ENCODE data around the gene IRF2. TPM values are rescaled to one million over a fixed set of nuclear protein-coding genes. Genes with fewer than 3 reads are reported as not detected.

IRF2 gene
- total and polyA plus RNA-seq, 2 of the 8 experiments (the other 6 are each of a cell fraction or from before 2014, with no cell fraction given) = 13.8 to 17.0 TPM

DNA sequence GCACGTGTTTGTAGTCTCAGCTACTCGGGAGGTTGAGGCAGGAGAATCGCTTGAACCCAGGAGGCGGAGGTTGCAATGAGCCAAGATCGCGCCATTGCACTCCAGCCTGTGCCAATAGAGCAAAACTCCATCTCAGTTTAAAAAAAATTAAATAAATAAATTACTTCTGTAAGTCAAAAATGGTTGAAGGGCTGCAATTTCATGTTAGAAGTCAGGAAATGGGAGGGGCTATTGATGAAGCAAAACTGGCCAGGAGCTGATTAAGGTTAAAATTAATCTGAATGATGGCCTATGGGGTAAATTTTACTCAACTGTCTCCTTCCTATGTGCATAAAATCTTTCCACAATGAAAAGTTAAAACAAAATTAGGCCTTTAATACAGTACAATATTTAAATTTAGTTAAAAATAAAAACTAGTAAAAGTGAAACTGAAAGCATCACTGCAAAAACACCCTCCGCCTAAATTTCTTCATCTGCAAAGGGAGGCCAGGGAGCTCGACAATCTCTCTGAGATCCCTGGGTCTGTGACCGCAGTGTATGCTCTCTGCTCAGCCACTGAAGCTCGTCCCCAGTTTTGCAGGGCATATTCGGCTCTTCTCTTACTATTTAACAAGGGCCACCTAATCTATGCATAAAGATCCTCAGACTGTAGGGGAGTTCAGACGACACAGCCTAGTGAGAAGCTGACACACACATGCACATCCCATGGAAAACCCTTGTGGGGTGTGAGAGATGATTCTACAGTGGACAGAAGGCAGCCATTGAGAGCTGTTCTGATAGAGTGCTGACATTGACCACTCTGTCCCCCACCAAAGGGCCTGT lies 57.2 kb downstream of the IRF2 start (continued):
- TF ChIP-seq EGR1 (IDR thresholded peaks at IDR 0.05; ENCODE audit: borderline replicate concordance, low read depth, low read length) (no peak), GTF2F1 (IDR thresholded peaks at IDR 0.05; ENCODE audit: borderline replicate concordance, low read depth, low read length) (no peak), SAP30 (IDR thresholded peaks at IDR 0.05; ENCODE audit: insufficient read depth, insufficient replicate concordance, low read length) (no peak)
- TF ChIP-seq, protein P1, sequence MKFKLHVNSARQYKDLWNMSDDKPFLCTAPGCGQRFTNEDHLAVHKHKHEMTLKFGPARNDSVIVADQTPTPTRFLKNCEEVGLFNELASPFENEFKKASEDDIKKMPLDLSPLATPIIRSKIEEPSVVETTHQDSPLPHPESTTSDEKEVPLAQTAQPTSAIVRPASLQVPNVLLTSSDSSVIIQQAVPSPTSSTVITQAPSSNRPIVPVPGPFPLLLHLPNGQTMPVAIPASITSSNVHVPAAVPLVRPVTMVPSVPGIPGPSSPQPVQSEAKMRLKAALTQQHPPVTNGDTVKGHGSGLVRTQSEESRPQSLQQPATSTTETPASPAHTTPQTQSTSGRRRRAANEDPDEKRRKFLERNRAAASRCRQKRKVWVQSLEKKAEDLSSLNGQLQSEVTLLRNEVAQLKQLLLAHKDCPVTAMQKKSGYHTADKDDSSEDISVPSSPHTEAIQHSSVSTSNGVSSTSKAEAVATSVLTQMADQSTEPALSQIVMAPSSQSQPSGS (IDR thresholded peaks at IDR 0.05; ENCODE audit: low read length) = no peak
